SK-N-MC (cell line): ENCODE measurements around the gene RPAP2.

Source experiments
- EZH2 ChIP-seq: fragments of 200-600 bp; sonication (generic); IDR thresholded peaks from one replicate; pipeline ENCODE4 v1.6.1; 2017; ENCODE audit warnings: antibody characterized with exemption
- FOXP2 ChIP-seq: optimal IDR thresholded peaks from 2 replicates; pipeline ENCODE3; 2011; ENCODE audit warnings: mild to moderate bottlenecking, moderate library complexity; ENCODE audit not compliant: insufficient read depth; ENCODE audit errors: extremely low read length, control extremely low read depth
- POLR2AphosphoS5 ChIP-seq: IDR thresholded peaks from 2 replicates; pipeline ENCODE4 v1.6.1; 2012; ENCODE audit warnings: mild to moderate bottlenecking, low read depth, low read length, borderline replicate concordance

DNA sequence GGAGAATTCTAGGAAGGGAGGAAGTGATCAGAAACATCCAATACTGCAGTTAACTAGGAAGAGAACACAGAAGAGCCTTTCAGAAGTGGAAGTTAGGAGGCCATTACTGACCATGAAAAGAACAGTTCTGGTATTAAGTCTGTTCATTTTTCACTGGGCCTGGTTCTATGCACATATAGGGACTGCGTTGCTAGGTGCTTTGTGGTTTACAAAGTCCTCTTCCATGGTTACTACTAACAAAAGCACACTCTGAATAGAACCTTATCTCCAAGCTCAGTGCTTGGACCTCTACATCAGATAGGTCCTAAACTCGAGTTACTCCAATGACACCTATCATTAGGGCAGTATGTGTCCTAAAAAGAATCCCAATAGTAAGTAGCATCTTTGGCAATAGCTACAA lies 75.4 kb downstream of the RPAP2 start:
- TF ChIP-seq POLR2AphosphoS5 = no peak
- no peak for TF ChIP-seq FOXP2
- TF ChIP-seq EZH2 = no peak
